NAMALWA (cell line): Measurements from ENCODE around the gene TOE1.
A peak's percentile ranks its signal among the peaks of the same experiment; 100 is the strongest.

Experiments
- DNase-seq: peaks from one replicate; pipeline ENCODE4 v3.0.0-alpha.2; 2015; ENCODE audit warnings: low spot score

TOE1 gene

GRCh38 chr1:45326627-45327623 is 13.0 kb upstream of the TOE1 start, which contains the start of gene HPDL:
Gene HPDL (plus strand): TSS chr1:45326895. CDS start chr1:45327149, 254 bp downstream.
- DNase-seq, result peak; percentile 88

- DNase-seq, result peak; percentile 67
Measured at GRCh38 chr1:45327644-45328515, 12.1 kb upstream of the TOE1 start.

- DNase-seq, result no peak
Measured at GRCh38 chr1:45328680-45329079, 11.3 kb upstream of the TOE1 start.

- no peak for DNase-seq
Measured at GRCh38 chr1:45329445-45329844, 10.5 kb upstream of the TOE1 start.

GRCh38 chr1:45331436-45332345 is 8.3 kb upstream of the TOE1 start:
- DNase-seq, result no peak

- no peak for DNase-seq
Measured at GRCh38 chr1:45332346-45332720, 7.6 kb upstream of the TOE1 start.

GRCh38 chr1:45334308-45335245 is 5.4 kb upstream of the TOE1 start:
- no peak for DNase-seq

GRCh38 chr1:45335855-45336324 is 4.1 kb upstream of the TOE1 start:
- no peak for DNase-seq

- no peak for DNase-seq
Measured at GRCh38 chr1:45337630-45338325, 2.2 kb upstream of the TOE1 start.

GRCh38 chr1:45340816-45341466 is 971 bp downstream of the TOE1 start:
- peak; percentile 62 for DNase-seq

- no peak for DNase-seq
Measured at GRCh38 chr1:45344499-45344898, 4.5 kb downstream of the TOE1 start.

GRCh38 chr1:45345014-45345413 is 5.0 kb downstream of the TOE1 start:
- DNase-seq, result no peak

- DNase-seq, result no peak
Measured at GRCh38 chr1:45346473-45346872, 6.5 kb downstream of the TOE1 start.

- no peak for DNase-seq
Measured at GRCh38 chr1:45348020-45348419, 8.1 kb downstream of the TOE1 start.

- DNase-seq, result no peak
Measured at GRCh38 chr1:45348609-45348965, 8.6 kb downstream of the TOE1 start.

- DNase-seq, result no peak
Measured at GRCh38 chr1:45348966-45349677, 9.2 kb downstream of the TOE1 start.

- DNase-seq, result no peak
Measured at GRCh38 chr1:45351508-45351907, 11.5 kb downstream of the TOE1 start.

GRCh38 chr1:45353685-45354084 is 13.7 kb downstream of the TOE1 start:
- DNase-seq, result no peak

- DNase-seq, result no peak
Measured at GRCh38 chr1:45354838-45355237, 14.9 kb downstream of the TOE1 start.
